Activated CD8-positive, alpha-beta memory T cell treated with anti-CD3 and anti-CD28 coated beads, Interleukin-2, amount 50 U/mL, for 4 hours (primary cell): ENCODE data around the gene ACTR2.
"Not testable (repeated sequence)": the region's sequence is repeated elsewhere in the genome, so short reads cannot be mapped to it uniquely, and the experiment has no call there.

Experiments used
- DNase-seq: peaks from one replicate; pipeline ENCODE4 v3.0.0-alpha.2; 2020

Gene ACTR2

GRCh38 chr2:65227456-65228262, at the start of gene ACTR2:
Gene ACTR2, plus strand, starts transcription at chr2:65227831. Its CDS starts 79 bp downstream, at chr2:65227910.
- peak; percentile 92 for DNase-seq

GRCh38 chr2:65182570-65182969, 45.1 kb upstream of the ACTR2 start:
- no peak for DNase-seq

- not testable (repeated sequence) for DNase-seq
Observed at GRCh38 chr2:65183406-65183805, 44.2 kb upstream of the ACTR2 start.

GRCh38 chr2:65185012-65185411, 42.6 kb upstream of the ACTR2 start:
- DNase-seq: no peak

GRCh38 chr2:65186093-65186868, 41.4 kb upstream of the ACTR2 start:
- DNase-seq: no peak

- DNase-seq: peak; percentile 62
Observed at GRCh38 chr2:65186872-65187851, 40.5 kb upstream of the ACTR2 start.

- no peak for DNase-seq
Observed at GRCh38 chr2:65193446-65193845, 34.2 kb upstream of the ACTR2 start.

- no peak for DNase-seq
Observed at GRCh38 chr2:65198737-65199136, 28.9 kb upstream of the ACTR2 start.

GRCh38 chr2:65199166-65199565, 28.5 kb upstream of the ACTR2 start:
- no peak for DNase-seq

GRCh38 chr2:65199891-65200290, 27.7 kb upstream of the ACTR2 start:
- DNase-seq: no peak

- peak; percentile 24 for DNase-seq
Observed at GRCh38 chr2:65204461-65205210, 23.0 kb upstream of the ACTR2 start.

- no peak for DNase-seq
Observed at GRCh38 chr2:65212115-65212514, 15.5 kb upstream of the ACTR2 start.

- DNase-seq: no peak
Observed at GRCh38 chr2:65212619-65213018, 15.0 kb upstream of the ACTR2 start.

GRCh38 chr2:65213035-65213434, 14.6 kb upstream of the ACTR2 start:
- no peak for DNase-seq

GRCh38 chr2:65214361-65214760, 13.3 kb upstream of the ACTR2 start:
- DNase-seq: no peak

- no peak for DNase-seq
Observed at GRCh38 chr2:65214843-65215242, 12.8 kb upstream of the ACTR2 start.

- DNase-seq: no peak
Observed at GRCh38 chr2:65215946-65216345, 11.7 kb upstream of the ACTR2 start.

GRCh38 chr2:65220432-65221131, 7.0 kb upstream of the ACTR2 start:
- DNase-seq: no peak

- not testable (repeated sequence) for DNase-seq
Observed at GRCh38 chr2:65221275-65221674, 6.4 kb upstream of the ACTR2 start.

- peak; percentile 21 for DNase-seq
Observed at GRCh38 chr2:65227020-65227455, 593 bp upstream of the ACTR2 start.

GRCh38 chr2:65228263-65228750, 676 bp downstream of the ACTR2 start:
- peak; percentile 20 for DNase-seq
